OCI-LY1 (cell line): ENCODE data around the gene FTO.

Experiments used
- H2AFZ ChIP-seq: fragments of 200-600 bp; sonication (generic), shearing (Covaris generic); 2 replicates; pipeline ENCODE4 v1.6.0; 2014; ENCODE audit warnings: antibody characterized with exemption, mild to moderate bottlenecking, low read length
- H3F3A ChIP-seq: fragments of 200-600 bp; sonication (generic), shearing (Covaris generic); 2 replicates; pipeline ENCODE4 v1.6.0; 2014; ENCODE audit warnings: mild to moderate bottlenecking, antibody characterized with exemption, low read length, moderate library complexity; ENCODE audit not compliant: insufficient read depth
- H3K27ac ChIP-seq: fragments of 200-600 bp; sonication (generic); 2 replicates; pipeline ENCODE4 v1.5.1; 2014; ENCODE audit warnings: low read length, mixed run types, mild to moderate bottlenecking, low read depth; ENCODE audit not compliant: poor library complexity, severe bottlenecking
- H3K27me3 ChIP-seq: fragments of 200-600 bp; sonication (generic); 2 replicates; pipeline ENCODE4 v1.6.0; 2014; ENCODE audit warnings: antibody characterized with exemption, mild to moderate bottlenecking, low read length, moderate library complexity; ENCODE audit not compliant: insufficient read depth
- H3K36me3 ChIP-seq: fragments of 200-600 bp; sonication (generic); 2 replicates; pipeline ENCODE4 v1.6.1; 2014; ENCODE audit warnings: mild to moderate bottlenecking, antibody characterized with exemption, low read length, moderate library complexity, mixed read lengths; ENCODE audit not compliant: insufficient read depth
- H3K4me1 ChIP-seq: fragments of 200-600 bp; sonication (generic); 2 replicates; pipeline ENCODE4 v1.5.1; 2014; ENCODE audit warnings: mild to moderate bottlenecking, low read length, moderate library complexity; ENCODE audit not compliant: insufficient read depth, severe bottlenecking
- H3K4me2 ChIP-seq: fragments of 200-600 bp; sonication (generic), shearing (Covaris generic); 2 replicates; pipeline ENCODE4 v1.6.1; 2014; ENCODE audit warnings: low read length
- H3K4me3 ChIP-seq: fragments of 200-600 bp; sonication (generic); 2 replicates; pipeline ENCODE4 v1.5.1; 2014; ENCODE audit warnings: low read length, low read depth, mild to moderate bottlenecking, mixed read lengths; ENCODE audit not compliant: poor library complexity, severe bottlenecking
- H3K79me2 ChIP-seq: fragments of 200-600 bp; shearing (Covaris generic); 2 replicates; pipeline ENCODE4 v1.6.1; 2016; ENCODE audit warnings: mixed run types, low read length, mixed read lengths; ENCODE audit not compliant: insufficient read depth
- H3K9ac ChIP-seq: fragments of 200-600 bp; sonication (generic), shearing (Covaris generic); 2 replicates; pipeline ENCODE4 v1.6.1; 2014; ENCODE audit warnings: mild to moderate bottlenecking, low read length, mixed read lengths
- H3K9me2 ChIP-seq: fragments of 200-600 bp; sonication (generic), shearing (Covaris generic); 2 replicates; pipeline ENCODE4 v1.6.1; 2014; ENCODE audit warnings: low read depth, mild to moderate bottlenecking, low read length, mixed read lengths
- H3K9me3 ChIP-seq: fragments of 200-600 bp; shearing (Covaris generic); 2 replicates; pipeline ENCODE4 v1.6.1; 2014; ENCODE audit warnings: low read length, mixed read lengths
- H4K20me1 ChIP-seq: fragments of 200-600 bp; sonication (generic), shearing (Covaris generic); 2 replicates; pipeline ENCODE4 v1.6.0; 2016; ENCODE audit warnings: mild to moderate bottlenecking, low read length; ENCODE audit not compliant: insufficient read depth
- CTCF ChIP-seq: fragments of 200-600 bp; sonication (generic), shearing (Covaris generic); IDR thresholded peaks from 2 replicates; pipeline ENCODE4 v1.5.1; 2017; ENCODE audit warnings: mild to moderate bottlenecking, antibody characterized with exemption, low read length, moderate library complexity, mixed read lengths
- EZH2 ChIP-seq: fragments of 200-600 bp; sonication (generic), shearing (Covaris generic); IDR thresholded peaks from 2 replicates; pipeline ENCODE4 v1.8.0; 2017; ENCODE audit warnings: borderline replicate concordance, mixed run types, mild to moderate bottlenecking, antibody characterized with exemption, low read length, moderate library complexity, mixed read lengths

FTO gene

DNA sequence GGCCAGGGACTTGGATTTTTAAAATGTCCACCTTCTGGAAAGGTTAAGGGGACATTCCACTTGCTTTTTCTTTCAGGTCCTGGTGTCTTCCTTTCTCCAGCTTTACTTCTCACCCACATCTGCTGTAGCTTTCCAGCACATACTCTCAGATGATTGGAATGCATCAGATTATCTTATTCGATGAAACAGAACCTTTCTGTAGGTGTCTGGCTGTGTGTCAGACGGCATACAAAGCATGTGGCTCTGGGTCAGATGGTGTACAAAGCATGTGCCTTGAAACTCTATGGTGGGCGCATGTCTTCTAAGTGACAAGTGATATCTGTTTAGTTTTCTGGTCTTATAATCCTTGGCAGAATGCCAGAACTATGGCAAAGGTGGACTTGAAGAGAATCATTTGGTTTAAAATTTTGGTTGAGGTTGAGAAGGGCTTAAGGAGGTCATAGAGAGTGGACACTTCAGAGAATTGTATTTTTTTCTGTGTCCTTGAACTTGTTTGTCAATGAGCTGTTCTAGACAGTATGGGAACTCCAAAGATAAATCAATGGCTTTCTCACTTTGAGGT lies 125.3 kb downstream of the FTO start:
- H2AFZ ChIP-seq = no peak overlapping the region
- TF ChIP-seq EZH2 = no peak
- TF ChIP-seq CTCF = no peak
- no peaks in the 10 kb centered on the region for H3K9me3 ChIP-seq
- no peaks in the 10 kb centered on the region for H3F3A ChIP-seq
- H3K36me3 ChIP-seq = peaks cover 17% of the 10 kb centered on the region; the same call in 1 of the 2 replicates
- no peak overlapping the region for H3K4me3 ChIP-seq
- H3K9me2 ChIP-seq = no peaks in the 10 kb centered on the region
- no peak overlapping the region for H3K4me2 ChIP-seq
- no peak overlapping the region for H3K9ac ChIP-seq
- H4K20me1 ChIP-seq = no peaks in the 10 kb centered on the region
- no peaks in the 10 kb centered on the region for H3K4me1 ChIP-seq
- no peaks in the 10 kb centered on the region for H3K79me2 ChIP-seq
- H3K27me3 ChIP-seq = no peaks in the 10 kb centered on the region
- no peak overlapping the region for H3K27ac ChIP-seq

DNA sequence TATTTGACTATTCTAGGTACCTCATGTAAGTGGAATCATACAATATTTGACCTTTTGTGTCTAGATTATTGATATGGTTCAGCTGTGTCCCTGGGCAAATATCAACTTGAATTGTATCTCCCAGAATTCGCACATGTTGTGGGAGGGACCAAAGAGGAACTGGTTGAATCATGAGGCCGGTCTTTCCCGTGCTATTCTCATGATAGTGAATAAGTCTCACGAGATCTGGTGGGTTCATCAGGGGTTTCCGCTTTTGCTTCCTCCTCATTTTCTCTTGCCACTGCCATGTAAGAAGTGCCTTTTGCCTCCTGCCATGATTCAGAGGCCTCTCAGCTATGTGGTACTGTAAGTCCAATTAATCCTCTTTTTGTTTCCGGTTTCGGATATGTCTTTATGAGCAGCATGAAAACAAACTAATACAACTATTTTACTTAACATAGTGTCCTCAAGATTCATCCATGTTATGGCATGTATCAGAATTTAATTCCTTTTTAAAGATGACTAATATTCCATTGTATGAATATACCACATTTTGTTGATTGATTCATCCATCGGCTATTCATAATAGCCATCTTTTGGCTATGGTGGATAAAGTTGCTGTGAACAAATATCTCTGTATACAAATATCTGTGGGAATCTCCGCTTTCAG lies 129.1 kb downstream of the FTO start:
- no peaks in the 10 kb centered on the region for H3K4me1 ChIP-seq
- TF ChIP-seq CTCF (no peak), EZH2 (no peak)
- no peaks in the 10 kb centered on the region for H3K27me3 ChIP-seq
- H3K4me2 ChIP-seq = no peak overlapping the region
- H3K9me2 ChIP-seq = no peaks in the 10 kb centered on the region
- H3K79me2 ChIP-seq = no peaks in the 10 kb centered on the region
- no peaks in the 10 kb centered on the region for H4K20me1 ChIP-seq
- H3K27ac ChIP-seq = no peak overlapping the region
- no peak overlapping the region for H3K4me3 ChIP-seq
- no peaks in the 10 kb centered on the region for H3F3A ChIP-seq
- H3K9ac ChIP-seq = no peak overlapping the region
- H3K36me3 ChIP-seq = peaks cover 7% of the 10 kb centered on the region; the same call in 1 of the 2 replicates
- H2AFZ ChIP-seq = no peak overlapping the region
- no peaks in the 10 kb centered on the region for H3K9me3 ChIP-seq

- H3K27ac ChIP-seq = no peak overlapping the region
- no peaks in the 10 kb centered on the region for H4K20me1 ChIP-seq
- H3K9me3 ChIP-seq = no peaks in the 10 kb centered on the region
- no peaks in the 10 kb centered on the region for H3F3A ChIP-seq
- H3K36me3 ChIP-seq = peaks cover 7% of the 10 kb centered on the region; the same call in 1 of the 2 replicates
- H3K4me2 ChIP-seq = no peak overlapping the region
- no peaks in the 10 kb centered on the region for H3K9me2 ChIP-seq
- no peaks in the 10 kb centered on the region for H3K79me2 ChIP-seq
- no peak overlapping the region for H2AFZ ChIP-seq
- no peak overlapping the region for H3K4me3 ChIP-seq
- H3K4me1 ChIP-seq = peaks cover 8% of the 10 kb centered on the region
- TF ChIP-seq EZH2 (no peak), CTCF (no peak)
- no peaks in the 10 kb centered on the region for H3K27me3 ChIP-seq
- no peak overlapping the region for H3K9ac ChIP-seq
Measured at GRCh38 chr16:53836142-53836541, 132.2 kb downstream of the FTO start.
